HG03457 (cell line): ENCODE measurements around the gene GOLGA3.
"Not testable (repeated sequence)": the region's sequence is repeated elsewhere in the genome, so short reads cannot be mapped to it uniquely, and the experiment has no call there.

ENCODE experiments used
- ATAC-seq: cut with Tn5 transposase; IDR thresholded peaks from one replicate; pipeline ENCODE4 v1.9.1; 2021; ENCODE audit warnings: moderate number of reproducible peaks; ENCODE audit not compliant: unreplicated experiment

Gene GOLGA3

DNA sequence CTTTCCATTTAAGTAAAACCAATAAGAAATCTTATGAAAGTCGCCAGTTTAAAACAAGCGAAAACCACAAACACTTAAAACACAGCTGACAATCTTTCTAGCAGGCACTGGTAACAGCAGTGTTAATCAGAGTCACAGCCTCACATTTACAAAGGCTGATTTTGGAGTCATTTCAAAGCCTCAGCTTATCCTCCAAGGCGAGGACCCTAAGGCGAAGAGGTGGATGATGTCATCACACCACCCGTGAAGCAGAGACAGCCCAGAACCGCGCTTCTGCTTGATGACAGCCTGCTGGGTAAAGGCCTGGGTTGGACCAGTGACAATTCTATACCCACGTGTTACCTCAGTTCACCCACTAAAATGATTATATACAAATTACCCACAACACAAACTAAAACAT is 10.1 kb downstream of the GOLGA3 start:
- ATAC-seq, result no peak

- ATAC-seq, result no peak
These were observed 14.4 kb downstream of the GOLGA3 start for GRCh38 chr12:132814232-132814631.

DNA sequence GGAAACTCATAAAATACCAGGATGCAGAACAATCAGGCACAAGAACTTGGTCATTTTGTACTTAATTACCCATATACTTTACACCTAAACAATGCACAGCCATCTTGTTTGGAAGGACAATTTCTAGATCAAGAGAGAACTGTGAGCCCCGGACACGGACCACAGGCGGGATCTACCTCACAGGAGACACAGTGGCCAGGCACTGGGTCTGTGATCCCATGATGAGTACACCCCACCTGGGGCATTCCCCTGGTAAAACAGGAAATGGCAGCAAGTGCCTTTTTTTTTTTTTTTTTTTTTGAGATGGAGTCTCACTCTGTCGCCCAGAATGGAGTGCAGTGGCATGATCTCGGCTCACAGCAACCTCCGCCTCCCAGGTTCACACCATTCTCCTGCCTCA is 15.2 kb downstream of the GOLGA3 start:
- no peak for ATAC-seq

DNA sequence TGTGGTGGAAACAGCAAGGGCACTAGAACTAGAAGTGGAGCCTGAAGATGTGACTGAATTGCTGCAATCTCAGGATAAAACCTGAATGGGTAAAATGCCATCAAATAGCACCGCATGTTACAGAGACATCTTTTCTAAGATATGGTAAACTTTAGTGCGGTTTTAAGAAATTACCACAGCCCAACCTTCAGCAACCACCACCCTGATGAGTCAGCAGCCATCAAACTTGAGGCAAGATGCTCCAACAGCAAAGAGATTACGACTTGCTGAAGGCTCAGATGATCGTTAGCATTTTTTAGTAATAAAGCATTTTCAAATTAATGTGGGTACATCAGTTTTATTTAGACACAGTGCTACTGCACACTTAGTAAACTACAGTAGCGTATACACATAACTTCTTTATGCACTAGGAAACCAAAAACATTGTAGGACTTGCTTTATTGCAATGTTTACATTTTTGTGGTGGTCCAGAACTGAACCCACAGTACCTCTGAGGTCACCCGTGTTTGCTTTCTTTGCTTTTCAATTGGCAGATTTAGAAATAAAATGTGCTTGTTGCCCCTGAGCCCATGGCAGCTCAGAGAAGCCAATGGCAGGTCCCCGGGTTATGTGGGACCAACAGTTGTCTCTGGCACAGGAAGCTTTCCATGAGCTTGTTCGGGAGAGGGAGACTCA is 15.9 kb downstream of the GOLGA3 start:
- no peak for ATAC-seq

DNA sequence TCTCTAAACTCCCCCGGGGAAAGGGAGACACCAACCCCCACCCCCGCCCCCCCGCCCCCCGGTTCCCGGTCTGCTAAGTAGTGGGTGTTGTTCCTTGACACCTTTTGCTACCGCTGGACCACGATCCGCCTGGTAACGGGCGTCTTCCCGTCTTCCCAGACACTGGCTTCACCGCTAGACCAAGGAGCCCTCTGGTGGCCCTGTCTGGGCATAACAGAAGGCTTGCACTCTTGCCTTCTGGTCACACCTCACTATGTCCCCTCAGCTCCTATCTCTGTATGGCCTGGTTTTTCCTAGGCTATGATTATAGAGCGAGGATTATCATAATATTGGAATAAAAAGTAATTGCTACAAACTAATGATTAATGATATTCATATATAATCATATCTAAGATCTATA is 19.3 kb downstream of the GOLGA3 start:
- not testable (repeated sequence) for ATAC-seq

DNA sequence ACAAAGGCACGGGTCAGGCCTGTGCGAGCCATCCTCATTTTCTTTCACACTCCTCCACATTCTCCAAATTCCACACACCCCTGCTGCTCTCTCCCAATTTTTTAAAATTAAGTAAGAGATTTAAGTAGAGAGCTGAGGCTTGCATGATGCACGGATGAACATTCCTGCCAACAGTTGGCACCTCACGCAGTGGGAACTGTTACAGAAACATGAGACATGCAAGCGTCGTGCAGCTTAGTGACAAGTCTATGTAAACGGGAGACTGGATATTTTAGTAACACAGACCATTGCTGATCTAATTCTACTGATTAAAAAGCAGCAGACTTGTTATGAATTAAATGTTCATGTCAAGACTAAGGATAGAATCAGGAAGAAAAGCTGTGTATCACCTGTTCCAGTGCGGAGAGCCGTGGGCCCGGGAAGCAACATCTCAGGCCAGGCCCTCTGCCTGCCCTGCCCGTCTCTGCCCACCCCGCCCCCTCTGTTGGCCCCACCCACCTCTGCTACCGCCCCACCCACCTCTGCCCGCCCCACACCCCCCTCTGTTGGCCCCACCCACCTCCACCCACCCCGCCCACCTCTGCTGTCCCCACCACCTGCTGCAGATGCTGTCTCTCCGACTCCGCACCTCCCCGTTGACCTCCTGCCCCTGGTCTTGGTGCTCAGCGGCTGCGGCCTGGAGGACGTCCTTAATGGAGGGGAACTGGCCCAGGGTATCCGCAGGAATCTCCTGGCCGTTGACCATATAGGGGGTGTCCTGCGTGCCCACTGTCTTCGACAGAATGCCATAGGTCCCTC is 21.2 kb downstream of the GOLGA3 start:
- ATAC-seq, result no peak

- ATAC-seq, result no peak
These were observed 21.8 kb downstream of the GOLGA3 start for GRCh38 chr12:132806857-132807256.

GRCh38 chr12:132804426-132804861 is 24.2 kb downstream of the GOLGA3 start:
- ATAC-seq, result no peak

DNA sequence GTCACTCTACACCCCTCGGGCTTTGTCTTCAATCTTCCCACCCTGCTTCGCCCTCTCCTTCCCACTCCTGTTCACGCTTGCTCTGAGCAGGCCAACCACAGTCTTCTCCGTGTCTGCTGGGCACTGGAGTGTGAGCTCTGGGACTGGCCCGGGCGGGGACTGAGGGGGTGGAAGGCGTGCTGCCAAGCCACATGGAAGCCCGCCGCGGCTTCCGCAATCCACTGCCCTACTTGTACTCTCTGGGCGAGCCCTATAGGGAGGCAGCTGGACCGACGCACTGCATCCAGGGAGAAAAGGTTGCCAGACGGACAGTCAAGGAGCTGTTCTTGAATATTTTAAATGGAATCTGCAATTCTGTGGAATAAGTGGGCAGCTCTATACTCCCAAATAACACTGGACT is 24.8 kb downstream of the GOLGA3 start:
- no peak for ATAC-seq

DNA sequence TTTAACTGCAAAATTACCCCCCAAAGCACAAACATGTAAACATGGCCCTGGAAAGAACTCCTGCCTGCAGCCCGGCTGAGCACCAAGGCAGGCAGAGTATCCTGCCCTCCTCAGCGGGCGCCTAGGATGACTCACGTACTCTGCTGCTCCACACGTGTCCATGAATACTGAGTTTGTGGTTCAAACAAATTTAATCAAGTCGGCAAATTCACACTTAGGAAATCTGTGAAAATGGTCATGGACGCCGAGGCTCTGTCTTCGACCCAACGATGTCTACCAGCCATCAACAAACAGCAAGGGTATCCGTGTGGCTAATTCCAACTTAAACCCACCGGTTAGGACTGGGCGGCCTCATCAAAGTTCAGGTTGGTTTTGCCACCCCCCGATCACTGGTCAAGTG is 25.5 kb downstream of the GOLGA3 start:
- no peak for ATAC-seq

GRCh38 chr12:132801741-132802140 is 26.9 kb downstream of the GOLGA3 start:
- ATAC-seq, result no peak

DNA sequence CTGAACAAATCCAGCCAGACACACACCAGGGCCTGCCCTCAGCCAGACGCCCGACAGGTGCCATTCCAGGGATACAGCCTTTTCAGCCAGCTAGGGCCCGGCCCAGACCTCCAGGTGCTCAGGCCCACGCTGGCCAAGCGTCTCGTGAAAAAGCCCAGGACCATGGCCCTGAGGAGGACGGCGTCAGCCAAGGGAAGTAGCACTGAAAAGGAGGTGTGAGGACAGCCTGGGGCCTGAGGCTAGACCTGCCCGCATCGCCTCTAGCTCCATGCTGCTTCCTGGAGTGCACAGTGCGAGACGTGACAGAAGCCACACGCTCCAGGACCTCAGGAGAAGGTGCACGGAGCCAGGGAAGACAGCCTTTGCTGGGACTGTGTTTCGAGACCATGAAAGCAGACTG is 29.8 kb downstream of the GOLGA3 start:
- ATAC-seq, result no peak

GRCh38 chr12:132797820-132798570 is 30.7 kb downstream of the GOLGA3 start:
- no peak for ATAC-seq

- ATAC-seq, result no peak
These were observed 32.8 kb downstream of the GOLGA3 start for GRCh38 chr12:132795847-132796246.

- ATAC-seq, result not testable (repeated sequence)
These were observed 36.7 kb downstream of the GOLGA3 start for GRCh38 chr12:132791940-132792339.

GRCh38 chr12:132789099-132789471 is 39.6 kb downstream of the GOLGA3 start:
- no peak for ATAC-seq

GRCh38 chr12:132788375-132789098 is 40.1 kb downstream of the GOLGA3 start:
- no peak for ATAC-seq

GRCh38 chr12:132787877-132788276 is 40.8 kb downstream of the GOLGA3 start:
- no peak for ATAC-seq

DNA sequence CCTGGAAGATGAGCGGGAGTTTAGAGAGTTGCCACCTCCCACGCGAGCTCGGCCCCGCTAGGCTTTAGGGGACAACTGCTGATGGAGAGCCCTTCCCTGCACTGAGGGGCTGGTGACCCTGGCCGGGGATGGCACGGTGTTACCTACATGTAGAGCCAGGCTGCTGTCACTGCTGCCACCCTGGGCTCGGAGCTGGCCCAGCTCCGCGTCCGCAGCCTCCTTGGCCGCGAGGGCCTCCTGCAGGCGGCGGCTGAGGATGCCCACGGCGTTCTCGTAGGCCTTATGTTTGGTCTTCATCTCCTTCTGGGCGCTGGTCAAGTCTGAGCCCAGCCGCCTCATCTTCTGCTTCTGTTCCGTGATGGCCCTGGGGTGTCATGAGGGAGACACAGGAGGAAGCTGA is 42.5 kb downstream of the GOLGA3 start:
- ATAC-seq, result no peak

- no peak for ATAC-seq
These were observed 44.1 kb downstream of the GOLGA3 start for GRCh38 chr12:132784580-132784979.

- ATAC-seq, result no peak
These were observed 44.6 kb downstream of the GOLGA3 start for GRCh38 chr12:132783917-132784531.
